SU-DHL-6 (cell line): ENCODE data around the gene UNC13B.

ENCODE experiments used
- H2AFZ ChIP-seq: fragments of 200-600 bp; sonication (generic); 2 replicates; pipeline ENCODE4 v1.6.1; 2014; ENCODE audit warnings: low read depth, mild to moderate bottlenecking, moderate library complexity, mixed read lengths, antibody characterized with exemption, low read length; ENCODE audit not compliant: severe bottlenecking
- H3F3A ChIP-seq: fragments of 200-600 bp; shearing (Covaris generic); 2 replicates; pipeline ENCODE4 v1.6.0; 2016; ENCODE audit warnings: antibody characterized with exemption, mild to moderate bottlenecking; ENCODE audit not compliant: insufficient read depth
- H3K27ac ChIP-seq: fragments of 200-600 bp; sonication (generic); 2 replicates; pipeline ENCODE4 v1.5.1; 2016; ENCODE audit warnings: low read depth, mild to moderate bottlenecking, low read length, moderate library complexity, mixed read lengths
- H3K27me3 ChIP-seq: fragments of 200-600 bp; sonication (generic), shearing (Covaris generic); 2 replicates; pipeline ENCODE4 v1.6.0; 2014; ENCODE audit warnings: mild to moderate bottlenecking, low read length
- H3K36me3 ChIP-seq: fragments of 200-600 bp; sonication (generic); 2 replicates; pipeline ENCODE4 v1.6.1; 2014; ENCODE audit warnings: mild to moderate bottlenecking, low read length, mixed read lengths
- H3K4me2 ChIP-seq: fragments of 300-600, 200-600 bp; shearing (Covaris generic), sonication (generic); 2 replicates; pipeline ENCODE4 v1.6.0; 2014; ENCODE audit warnings: low read length, low read depth, mild to moderate bottlenecking; ENCODE audit not compliant: poor library complexity, severe bottlenecking
- H3K4me3 ChIP-seq: fragments of 200-600 bp; sonication (generic); 2 replicates; pipeline ENCODE4 v1.5.1; 2014; ENCODE audit warnings: antibody characterized with exemption, low read length, mild to moderate bottlenecking, mixed read lengths; ENCODE audit not compliant: insufficient read depth, poor library complexity, severe bottlenecking
- H3K79me2 ChIP-seq: fragments of 200-600 bp; sonication (generic); 2 replicates; pipeline ENCODE4 v1.6.1; 2014; ENCODE audit warnings: mild to moderate bottlenecking, low read length, moderate library complexity; ENCODE audit not compliant: insufficient read depth
- H3K9ac ChIP-seq: fragments of 200-600 bp; sonication (generic); 2 replicates; pipeline ENCODE4 v1.7.0; 2014; ENCODE audit warnings: mild to moderate bottlenecking, low read length
- H3K9me2 ChIP-seq: fragments of 200-600 bp; sonication (generic); replicated peaks from 2 replicates; pipeline ENCODE4 v1.6.1; 2014; ENCODE audit warnings: low read length; ENCODE audit not compliant: insufficient read depth
- H3K9me3 ChIP-seq: fragments of 200-600 bp; sonication (generic); 2 replicates; pipeline ENCODE4 v1.6.1; 2014; ENCODE audit warnings: low read length, mixed read lengths; ENCODE audit not compliant: insufficient read depth
- H4K20me1 ChIP-seq: fragments of 200-600 bp; sonication (generic); 2 replicates; pipeline ENCODE4 v1.6.1; 2014; ENCODE audit warnings: low read depth, mild to moderate bottlenecking, antibody characterized with exemption, low read length, moderate library complexity, mixed read lengths
- EZH2phosphoT487 ChIP-seq: fragments of 200-600 bp; sonication (generic), shearing (Covaris generic); conservative IDR thresholded peaks from 2 replicates; pipeline ENCODE4 v1.6.1; 2018; ENCODE audit warnings: mild to moderate bottlenecking, antibody characterized with exemption, low read length, moderate library complexity, mixed read lengths
- TF ChIP-seq, protein P1 (sequence below): fragments of 200-600 bp; sonication (generic); IDR thresholded peaks from one replicate; pipeline ENCODE4 v1.5.1; 2017; ENCODE audit warnings: antibody characterized with exemption, mild to moderate bottlenecking, low read length, moderate library complexity; ENCODE audit not compliant: insufficient read depth, poor library complexity, severe bottlenecking

Gene UNC13B

DNA sequence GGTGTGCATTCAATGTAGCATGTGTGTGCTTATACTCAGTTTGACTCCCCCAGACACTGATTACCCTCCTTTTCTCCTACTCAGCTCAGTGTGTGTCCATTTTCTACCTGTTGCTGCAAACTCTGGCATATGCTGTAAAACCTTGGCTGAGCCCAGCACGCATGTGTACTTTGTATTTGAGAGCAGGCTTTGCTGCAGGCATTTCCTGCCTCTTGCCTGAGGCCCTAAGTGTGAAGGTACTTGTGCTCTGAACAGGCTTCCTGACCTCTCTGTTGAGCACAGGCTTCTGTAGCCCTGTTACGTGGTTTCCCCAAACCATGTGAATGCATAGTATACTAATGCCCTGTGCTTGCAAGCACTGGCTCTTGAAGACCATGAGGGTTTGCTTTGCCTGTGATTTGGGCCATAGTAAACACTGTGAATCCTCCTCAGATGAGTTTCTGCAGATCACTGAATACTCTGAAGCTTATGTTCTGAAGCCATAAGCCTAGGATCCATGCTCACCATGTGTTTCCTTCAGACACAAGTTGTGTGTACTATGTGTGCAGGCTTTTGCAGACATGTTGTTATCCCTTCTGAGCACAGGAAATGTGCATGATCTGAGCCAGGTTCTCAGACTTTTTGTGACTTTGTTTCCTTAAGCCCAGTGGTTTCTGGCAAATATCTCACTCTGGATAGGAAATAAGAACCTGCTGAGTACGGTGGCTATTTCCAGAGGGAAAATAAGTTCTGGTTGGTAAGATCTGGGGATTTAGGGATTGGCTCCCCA lies 203.2 kb downstream of the UNC13B start:
- H3K9me2 ChIP-seq: no peaks in the 10 kb centered on the region
- no peaks in the 10 kb centered on the region for H4K20me1 ChIP-seq
- H3F3A ChIP-seq: no peaks in the 10 kb centered on the region
- H3K79me2 ChIP-seq: no peaks in the 10 kb centered on the region
- H3K36me3 ChIP-seq: no peaks in the 10 kb centered on the region
- TF ChIP-seq, protein P1, sequence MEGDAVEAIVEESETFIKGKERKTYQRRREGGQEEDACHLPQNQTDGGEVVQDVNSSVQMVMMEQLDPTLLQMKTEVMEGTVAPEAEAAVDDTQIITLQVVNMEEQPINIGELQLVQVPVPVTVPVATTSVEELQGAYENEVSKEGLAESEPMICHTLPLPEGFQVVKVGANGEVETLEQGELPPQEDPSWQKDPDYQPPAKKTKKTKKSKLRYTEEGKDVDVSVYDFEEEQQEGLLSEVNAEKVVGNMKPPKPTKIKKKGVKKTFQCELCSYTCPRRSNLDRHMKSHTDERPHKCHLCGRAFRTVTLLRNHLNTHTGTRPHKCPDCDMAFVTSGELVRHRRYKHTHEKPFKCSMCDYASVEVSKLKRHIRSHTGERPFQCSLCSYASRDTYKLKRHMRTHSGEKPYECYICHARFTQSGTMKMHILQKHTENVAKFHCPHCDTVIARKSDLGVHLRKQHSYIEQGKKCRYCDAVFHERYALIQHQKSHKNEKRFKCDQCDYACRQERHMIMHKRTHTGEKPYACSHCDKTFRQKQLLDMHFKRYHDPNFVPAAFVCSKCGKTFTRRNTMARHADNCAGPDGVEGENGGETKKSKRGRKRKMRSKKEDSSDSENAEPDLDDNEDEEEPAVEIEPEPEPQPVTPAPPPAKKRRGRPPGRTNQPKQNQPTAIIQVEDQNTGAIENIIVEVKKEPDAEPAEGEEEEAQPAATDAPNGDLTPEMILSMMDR: no peak
- TF ChIP-seq EZH2phosphoT487: no peak
- no peak overlapping the region for H3K27ac ChIP-seq
- no peaks in the 10 kb centered on the region for H3K9me3 ChIP-seq
- H3K9ac ChIP-seq: no peak overlapping the region
- H2AFZ ChIP-seq: no peak overlapping the region
- no peaks in the 10 kb centered on the region; the same call in 1 of the 2 replicates for H3K27me3 ChIP-seq
- no peak overlapping the region for H3K4me2 ChIP-seq
- H3K4me3 ChIP-seq: no peak overlapping the region

GRCh38 chr9:35366627-35367026 lies 204.8 kb downstream of the UNC13B start:
- H2AFZ ChIP-seq: no peak overlapping the region
- H3K4me2 ChIP-seq: no peak overlapping the region
- H3F3A ChIP-seq: no peaks in the 10 kb centered on the region
- H3K9me2 ChIP-seq: no peaks in the 10 kb centered on the region
- TF ChIP-seq, protein P1: no peak
- no peak for TF ChIP-seq EZH2phosphoT487
- no peaks in the 10 kb centered on the region; the same call in 1 of the 2 replicates for H3K27me3 ChIP-seq
- H3K9ac ChIP-seq: no peak overlapping the region
- H3K4me3 ChIP-seq: no peak overlapping the region
- H3K27ac ChIP-seq: no peak overlapping the region
- H3K79me2 ChIP-seq: no peaks in the 10 kb centered on the region
- no peaks in the 10 kb centered on the region for H3K9me3 ChIP-seq
- H3K36me3 ChIP-seq: no peaks in the 10 kb centered on the region
- H4K20me1 ChIP-seq: no peaks in the 10 kb centered on the region

GRCh38 chr9:35367451-35367850 lies 205.6 kb downstream of the UNC13B start:
- H3K27ac ChIP-seq: no peak overlapping the region
- H2AFZ ChIP-seq: no peak overlapping the region
- H3K27me3 ChIP-seq: no peaks in the 10 kb centered on the region; the same call in 1 of the 2 replicates
- no peaks in the 10 kb centered on the region for H3K79me2 ChIP-seq
- H3K9ac ChIP-seq: no peak overlapping the region
- H3K36me3 ChIP-seq: no peaks in the 10 kb centered on the region
- H3F3A ChIP-seq: no peaks in the 10 kb centered on the region
- H3K9me3 ChIP-seq: no peaks in the 10 kb centered on the region
- no peak overlapping the region for H3K4me3 ChIP-seq
- no peaks in the 10 kb centered on the region for H4K20me1 ChIP-seq
- no peak overlapping the region for H3K4me2 ChIP-seq
- H3K9me2 ChIP-seq: no peaks in the 10 kb centered on the region
- TF ChIP-seq EZH2phosphoT487: no peak
- TF ChIP-seq, protein P1: no peak
